ENCODE data around the gene KIFBP. TPM values are rescaled to one million over a fixed set of nuclear protein-coding genes. Genes with fewer than 3 reads are reported as not detected.
"Not testable (repeated sequence)": the region's sequence is repeated elsewhere in the genome, so short reads cannot be mapped to it uniquely, and the experiment has no call there.

Gene KIFBP
- total and polyA plus RNA-seq, 2 experiments from 2014 or later, result 54.0 to 56.5 TPM

- Histone ChIP-seq H3K9me2 (ENCODE audit: insufficient read depth) (no peaks in the 10 kb centered on the region), H3K4me3 (no peak overlapping the region), H3K9ac (no peak overlapping the region), H3K27me3 (replicated peaks; ENCODE audit: insufficient read depth) (no peaks in the 10 kb centered on the region), H3K36me3 (ENCODE audit: low read depth) (peaks cover 36% of the 10 kb centered on the region), H3F3A (ENCODE audit: insufficient read depth) (peaks cover 20% of the 10 kb centered on the region), H4K20me1 (ENCODE audit: insufficient read depth) (no peaks in the 10 kb centered on the region), H2AFZ (no peak overlapping the region), H3K4me2 (ENCODE audit: unreplicated experiment) (no peak overlapping the region), H3K4me1 (ENCODE audit: insufficient read depth) (peaks cover 20% of the 10 kb centered on the region), H3K27ac (no peak overlapping the region), H3K9me3 (ENCODE audit: low read depth) (no peaks in the 10 kb centered on the region), H3K79me2 (ENCODE audit: insufficient read depth) (peaks cover 47% of the 10 kb centered on the region)
- WGBS, 2 experiments (ENCODE audit: low coverage in 1 of 2, low lambda C conversion rate in 2 of 2, missing lambda C conversion rate in 2 of 2), result 96 to 98% methylated on average over 3 of the region's 3 CpGs
- DNase-seq, result no peak
- TF ChIP-seq EZH2phosphoT487 (IDR thresholded peaks at IDR 0.05; ENCODE audit: insufficient read depth, low read depth), result no peak
- in situ Hi-C loops (cut with MboI), result loop anchor here (5.0 kb wide), 1 partner anchor 85 kb away; no protein-coding TSS in a partner anchor
Observed at GRCh38 chr10:69007260-69007659, 18.7 kb downstream of the KIFBP start.

- H4K20me1 ChIP-seq (ENCODE audit: insufficient read depth), result no peaks in the 10 kb centered on the region
- H3K27me3 ChIP-seq (replicated peaks; ENCODE audit: insufficient read depth), result no peaks in the 10 kb centered on the region
- no peak overlapping the region for H2AFZ ChIP-seq
- peaks cover 20% of the 10 kb centered on the region for H3F3A ChIP-seq (ENCODE audit: insufficient read depth)
- H3K4me1 ChIP-seq (ENCODE audit: insufficient read depth), result peaks cover 25% of the 10 kb centered on the region
- H3K79me2 ChIP-seq (ENCODE audit: insufficient read depth), result peaks cover 29% of the 10 kb centered on the region
- no peaks in the 10 kb centered on the region for H3K9me2 ChIP-seq (ENCODE audit: insufficient read depth)
- 38 to 41% methylated on average over 2 of the region's 2 CpGs for WGBS, 2 experiments (ENCODE audit: low coverage in 1 of 2, low lambda C conversion rate in 2 of 2, missing lambda C conversion rate in 2 of 2)
- peak overlapping the region; percentile 9; the same call in 1 of the 2 replicates for H3K9ac ChIP-seq
- peak; percentile 81 for DNase-seq
- peak overlapping the region; percentile 56 for H3K4me2 ChIP-seq (ENCODE audit: unreplicated experiment)
- TF ChIP-seq EZH2 (IDR thresholded peaks at IDR 0.05; ENCODE audit: insufficient read depth, poor library complexity, severe bottlenecking) (no peak), EZH2phosphoT487 (IDR thresholded peaks at IDR 0.05; ENCODE audit: insufficient read depth, low read depth) (no peak)
- in situ Hi-C loops (cut with MboI), result loop anchor here (5.0 kb wide), 1 partner anchor 83 kb away; no protein-coding TSS in a partner anchor
- H3K36me3 ChIP-seq (ENCODE audit: low read depth), result peaks cover 45% of the 10 kb centered on the region
- H3K27ac ChIP-seq, result peak overlapping the region; percentile 60
- H3K4me3 ChIP-seq, result no peak overlapping the region; the same call in 1 of the 2 replicates
- H3K9me3 ChIP-seq (ENCODE audit: low read depth), result no peaks in the 10 kb centered on the region
Observed at GRCh38 chr10:69009360-69009759, 20.8 kb downstream of the KIFBP start.

- no peak for DNase-seq
- 43 to 50% methylated on average over 1 of the region's 1 CpG for WGBS, 2 experiments (ENCODE audit: low coverage in 1 of 2, low lambda C conversion rate in 2 of 2, missing lambda C conversion rate in 2 of 2)
Observed at GRCh38 chr10:69010151-69010640, 21.6 kb downstream of the KIFBP start.

DNA sequence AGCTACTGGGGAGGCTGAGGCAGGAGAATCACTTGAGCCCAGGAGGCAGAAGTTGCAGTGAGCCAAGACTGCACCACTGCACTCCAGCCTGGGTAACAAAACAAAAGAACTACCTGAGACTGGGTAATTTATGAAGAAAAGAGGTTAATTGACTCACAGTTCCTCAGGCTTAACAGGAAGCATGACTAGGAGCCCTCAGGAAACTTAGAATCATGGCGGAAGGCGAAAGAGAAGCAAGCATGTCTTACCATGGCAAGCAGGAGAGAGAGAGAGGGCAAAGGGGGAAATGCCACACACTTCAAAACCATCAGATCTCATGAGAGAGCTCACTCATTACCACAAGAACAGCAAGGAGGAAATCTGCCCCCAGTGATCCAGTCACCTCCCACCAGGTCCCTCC is 24.2 kb downstream of the KIFBP start:
- H3K9me3 ChIP-seq (ENCODE audit: low read depth); H3K4me2 ChIP-seq (ENCODE audit: unreplicated experiment); H3K9ac ChIP-seq; H2AFZ ChIP-seq; DNase-seq; H3K79me2 ChIP-seq (ENCODE audit: insufficient read depth); H3K27me3 ChIP-seq (replicated peaks; ENCODE audit: insufficient read depth); H4K20me1 ChIP-seq (ENCODE audit: insufficient read depth); H3K27ac ChIP-seq; in situ Hi-C loops (cut with MboI); H3K9me2 ChIP-seq (ENCODE audit: insufficient read depth); H3K4me3 ChIP-seq: not testable (repeated sequence)
- 98 to 100% methylated on average over 2 of the region's 2 CpGs for WGBS, 2 experiments (ENCODE audit: low coverage in 1 of 2, low lambda C conversion rate in 2 of 2, missing lambda C conversion rate in 2 of 2)
- Histone ChIP-seq H3K36me3 (ENCODE audit: low read depth) (peaks cover 52% of the 10 kb centered on the region), H3K4me1 (ENCODE audit: insufficient read depth) (peaks cover 27% of the 10 kb centered on the region), H3F3A (ENCODE audit: insufficient read depth) (peaks cover 20% of the 10 kb centered on the region)

More at GRCh38 chr10:69010151-69010640, 21.6 kb downstream of the KIFBP start:
- Histone ChIP-seq H3K27me3 (replicated peaks; ENCODE audit: insufficient read depth) (no peaks in the 10 kb centered on the region), H3K27ac (peak overlapping the region; percentile 60), H3K9me3 (ENCODE audit: low read depth) (no peaks in the 10 kb centered on the region), H3F3A (ENCODE audit: insufficient read depth) (peaks cover 20% of the 10 kb centered on the region), H3K9me2 (ENCODE audit: insufficient read depth) (no peaks in the 10 kb centered on the region), H4K20me1 (ENCODE audit: insufficient read depth) (no peaks in the 10 kb centered on the region), H3K79me2 (ENCODE audit: insufficient read depth) (peaks cover 26% of the 10 kb centered on the region), H3K4me1 (ENCODE audit: insufficient read depth) (peaks cover 27% of the 10 kb centered on the region), H3K9ac (no peak overlapping the region), H3K4me3 (no peak overlapping the region), H2AFZ (no peak overlapping the region), H3K4me2 (ENCODE audit: unreplicated experiment) (peak overlapping the region; percentile 56), H3K36me3 (ENCODE audit: low read depth) (peaks cover 48% of the 10 kb centered on the region)
- no peak for TF ChIP-seq EZH2 (IDR thresholded peaks at IDR 0.05; ENCODE audit: insufficient read depth, poor library complexity, severe bottlenecking)
- TF ChIP-seq EZH2phosphoT487 (IDR thresholded peaks at IDR 0.05; ENCODE audit: insufficient read depth, low read depth), result no peak
- in situ Hi-C loops (cut with MboI), result no loop called here

GRCh38 chr10:69014171-69014570 is 25.6 kb downstream of the KIFBP start:
- peaks cover 51% of the 10 kb centered on the region for H3K36me3 ChIP-seq (ENCODE audit: low read depth)
- WGBS, 2 experiments (ENCODE audit: low coverage in 1 of 2, low lambda C conversion rate in 2 of 2, missing lambda C conversion rate in 2 of 2), result 88 to 94% methylated on average over 1 of the region's 1 CpG
- H3K4me1 ChIP-seq (ENCODE audit: insufficient read depth), result peaks cover 20% of the 10 kb centered on the region
- peaks cover 12% of the 10 kb centered on the region for H3F3A ChIP-seq (ENCODE audit: insufficient read depth)
- no peaks in the 10 kb centered on the region for H3K9me2 ChIP-seq (ENCODE audit: insufficient read depth)
- in situ Hi-C loops (cut with MboI), result no loop called here
- H3K9me3 ChIP-seq (ENCODE audit: low read depth), result no peaks in the 10 kb centered on the region
- TF ChIP-seq EZH2phosphoT487 (IDR thresholded peaks at IDR 0.05; ENCODE audit: insufficient read depth, low read depth) (no peak), EZH2 (IDR thresholded peaks at IDR 0.05; ENCODE audit: insufficient read depth, poor library complexity, severe bottlenecking) (no peak)
- no peak overlapping the region for H3K4me2 ChIP-seq (ENCODE audit: unreplicated experiment)
- H4K20me1 ChIP-seq (ENCODE audit: insufficient read depth), result no peaks in the 10 kb centered on the region
- no peaks in the 10 kb centered on the region for H3K27me3 ChIP-seq (replicated peaks; ENCODE audit: insufficient read depth)
- DNase-seq, result peak; percentile 39
- no peak overlapping the region for H3K9ac ChIP-seq
- H3K27ac ChIP-seq, result no peak overlapping the region
- no peak overlapping the region for H3K4me3 ChIP-seq
- H2AFZ ChIP-seq, result no peak overlapping the region
- 0 out of 2 replicates have a peak, but pooled peaks cover 5% of the 10 kb centered on the region for H3K79me2 ChIP-seq (ENCODE audit: insufficient read depth)

Data from GM23248 (cell line).